ENCODE results near the gene ASAP3. TPM values are rescaled to one million over a fixed set of nuclear protein-coding genes. Genes with fewer than 3 reads are reported as not detected.

Gene ASAP3
- total RNA-seq, 1 experiment from 2014 or later, result 71.2 TPM

DNA sequence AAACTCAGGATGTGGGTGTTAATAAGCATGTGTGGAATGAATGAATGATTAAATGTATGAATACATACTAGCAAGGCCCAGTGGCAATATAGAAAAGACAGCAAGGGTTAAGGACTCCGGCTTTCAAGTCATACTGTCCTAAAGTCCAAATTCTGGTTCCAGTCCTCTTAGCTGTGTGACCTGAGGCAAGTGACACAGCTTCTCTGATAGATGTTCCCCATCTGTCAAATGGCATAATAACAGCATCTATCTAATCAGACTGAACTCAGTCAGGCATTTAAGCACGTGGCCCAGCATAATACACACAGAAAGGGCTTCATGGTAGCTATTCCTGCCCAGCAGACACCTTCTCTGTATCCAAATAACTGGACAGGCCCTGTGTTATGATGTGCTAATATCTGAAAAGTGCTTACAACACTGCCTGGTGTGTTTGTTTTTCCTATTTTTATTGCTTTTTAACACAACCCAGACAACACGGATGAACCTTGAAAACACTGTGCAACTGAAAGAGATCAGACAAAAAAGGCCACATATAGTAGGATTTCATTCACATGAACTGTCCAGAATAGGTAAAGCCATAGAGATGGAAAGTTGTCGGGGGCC is 12.4 kb downstream of the ASAP3 start:
- ChIA-PET CTCF (no interaction called here), POLR2A (no interaction called here)
- no peaks in the 10 kb centered on the region for H3K27me3 Mint-ChIP-seq (ENCODE audit: low read depth)
- no peaks in the 10 kb centered on the region for H3K36me3 Mint-ChIP-seq
- no peaks in the 10 kb centered on the region for H3K9me3 Mint-ChIP-seq
- ATAC-seq, result no peak
- TF ChIP-seq NR1H2 (CRISPR knock-in tag; IDR thresholded peaks at IDR 0.05) (no peak), NR2C2 (CRISPR knock-in tag; IDR thresholded peaks at IDR 0.05) (no peak), SMAD3 (CRISPR knock-in tag; IDR thresholded peaks at IDR 0.05; ENCODE audit: borderline replicate concordance) (no peak), FOXJ3 (CRISPR knock-in tag; IDR thresholded peaks at IDR 0.05; ENCODE audit: borderline replicate concordance) (no peak), TP53 (CRISPR knock-in tag; IDR thresholded peaks at IDR 0.05) (no peak), ATF2 (CRISPR knock-in tag; IDR thresholded peaks at IDR 0.05; ENCODE audit: borderline replicate concordance, low read depth) (no peak), GRHL2 (CRISPR knock-in tag; IDR thresholded peaks at IDR 0.05; ENCODE audit: insufficient replicate concordance, severe bottlenecking) (no peak), ZNF232 (CRISPR knock-in tag; IDR thresholded peaks at IDR 0.05) (no peak), CBFB (CRISPR knock-in tag; IDR thresholded peaks at IDR 0.05; ENCODE audit: low read depth) (no peak), OVOL2 (CRISPR knock-in tag; IDR thresholded peaks at IDR 0.05; ENCODE audit: borderline replicate concordance) (no peak)
- TF ChIP-seq, protein P1, sequence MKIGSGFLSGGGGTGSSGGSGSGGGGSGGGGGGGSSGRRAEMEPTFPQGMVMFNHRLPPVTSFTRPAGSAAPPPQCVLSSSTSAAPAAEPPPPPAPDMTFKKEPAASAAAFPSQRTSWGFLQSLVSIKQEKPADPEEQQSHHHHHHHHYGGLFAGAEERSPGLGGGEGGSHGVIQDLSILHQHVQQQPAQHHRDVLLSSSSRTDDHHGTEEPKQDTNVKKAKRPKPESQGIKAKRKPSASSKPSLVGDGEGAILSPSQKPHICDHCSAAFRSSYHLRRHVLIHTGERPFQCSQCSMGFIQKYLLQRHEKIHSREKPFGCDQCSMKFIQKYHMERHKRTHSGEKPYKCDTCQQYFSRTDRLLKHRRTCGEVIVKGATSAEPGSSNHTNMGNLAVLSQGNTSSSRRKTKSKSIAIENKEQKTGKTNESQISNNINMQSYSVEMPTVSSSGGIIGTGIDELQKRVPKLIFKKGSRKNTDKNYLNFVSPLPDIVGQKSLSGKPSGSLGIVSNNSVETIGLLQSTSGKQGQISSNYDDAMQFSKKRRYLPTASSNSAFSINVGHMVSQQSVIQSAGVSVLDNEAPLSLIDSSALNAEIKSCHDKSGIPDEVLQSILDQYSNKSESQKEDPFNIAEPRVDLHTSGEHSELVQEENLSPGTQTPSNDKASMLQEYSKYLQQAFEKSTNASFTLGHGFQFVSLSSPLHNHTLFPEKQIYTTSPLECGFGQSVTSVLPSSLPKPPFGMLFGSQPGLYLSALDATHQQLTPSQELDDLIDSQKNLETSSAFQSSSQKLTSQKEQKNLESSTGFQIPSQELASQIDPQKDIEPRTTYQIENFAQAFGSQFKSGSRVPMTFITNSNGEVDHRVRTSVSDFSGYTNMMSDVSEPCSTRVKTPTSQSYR (CRISPR knock-in tag; IDR thresholded peaks at IDR 0.05), result no peak
- TF ChIP-seq, protein P2, sequence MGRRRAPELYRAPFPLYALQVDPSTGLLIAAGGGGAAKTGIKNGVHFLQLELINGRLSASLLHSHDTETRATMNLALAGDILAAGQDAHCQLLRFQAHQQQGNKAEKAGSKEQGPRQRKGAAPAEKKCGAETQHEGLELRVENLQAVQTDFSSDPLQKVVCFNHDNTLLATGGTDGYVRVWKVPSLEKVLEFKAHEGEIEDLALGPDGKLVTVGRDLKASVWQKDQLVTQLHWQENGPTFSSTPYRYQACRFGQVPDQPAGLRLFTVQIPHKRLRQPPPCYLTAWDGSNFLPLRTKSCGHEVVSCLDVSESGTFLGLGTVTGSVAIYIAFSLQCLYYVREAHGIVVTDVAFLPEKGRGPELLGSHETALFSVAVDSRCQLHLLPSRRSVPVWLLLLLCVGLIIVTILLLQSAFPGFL (CRISPR knock-in tag; IDR thresholded peaks at IDR 0.05; ENCODE audit: borderline replicate concordance), result no peak
- TF ChIP-seq, protein P3, sequence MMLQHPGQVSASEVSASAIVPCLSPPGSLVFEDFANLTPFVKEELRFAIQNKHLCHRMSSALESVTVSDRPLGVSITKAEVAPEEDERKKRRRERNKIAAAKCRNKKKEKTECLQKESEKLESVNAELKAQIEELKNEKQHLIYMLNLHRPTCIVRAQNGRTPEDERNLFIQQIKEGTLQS (CRISPR knock-in tag; conservative IDR thresholded peaks at IDR 0.05), result no peak
- TF ChIP-seq, protein P4, sequence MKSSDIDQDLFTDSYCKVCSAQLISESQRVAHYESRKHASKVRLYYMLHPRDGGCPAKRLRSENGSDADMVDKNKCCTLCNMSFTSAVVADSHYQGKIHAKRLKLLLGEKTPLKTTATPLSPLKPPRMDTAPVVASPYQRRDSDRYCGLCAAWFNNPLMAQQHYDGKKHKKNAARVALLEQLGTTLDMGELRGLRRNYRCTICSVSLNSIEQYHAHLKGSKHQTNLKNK (CRISPR knock-in tag; IDR thresholded peaks at IDR 0.05), result no peak
- peaks cover 16% of the 10 kb centered on the region for H3K4me1 Mint-ChIP-seq
- no peak overlapping the region for H3K4me3 Mint-ChIP-seq
- DNase-seq (ENCODE audit: low spot score), result no peak
- H3K27ac Mint-ChIP-seq, result no peak overlapping the region

DNA sequence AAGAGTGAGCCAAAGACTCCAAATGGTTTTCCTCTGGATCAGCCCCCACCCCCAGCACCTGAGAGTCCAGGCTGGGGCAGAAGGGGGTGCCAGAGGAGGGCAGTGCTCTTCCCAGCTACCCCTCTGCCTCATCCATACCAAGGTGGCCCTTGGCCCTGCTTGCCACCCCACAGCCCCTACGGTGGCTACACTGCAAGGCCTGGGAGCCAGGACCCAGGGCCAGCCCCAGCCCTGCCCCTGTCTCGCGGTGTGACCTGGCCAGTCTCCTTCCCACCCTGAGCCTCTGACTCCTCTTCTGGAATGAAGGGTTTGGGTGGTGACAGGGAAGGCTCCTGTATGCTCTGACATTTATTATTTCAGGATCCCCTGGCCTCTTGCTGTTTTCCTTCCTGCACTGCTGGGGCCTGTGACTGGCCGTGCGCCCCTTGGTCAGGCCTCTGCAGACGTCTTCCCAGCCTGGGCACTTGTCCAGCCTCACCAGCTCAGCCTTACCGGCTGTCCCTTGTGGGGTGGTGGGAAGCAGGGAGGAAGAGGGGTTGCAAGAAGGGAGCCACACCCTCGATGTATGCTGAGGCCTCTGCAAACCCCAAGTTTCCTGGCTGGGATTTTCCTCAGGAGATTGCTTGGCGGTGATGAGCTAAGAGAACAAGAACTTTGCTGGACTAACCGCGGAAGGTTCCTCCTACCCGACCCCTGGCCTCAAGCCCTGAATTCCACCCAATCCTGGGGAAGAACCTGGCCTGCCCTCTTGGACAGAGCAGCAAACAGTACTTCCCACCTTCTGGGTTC is 13.5 kb downstream of the ASAP3 start:
- TF ChIP-seq CREM (CRISPR knock-in tag; IDR thresholded peaks at IDR 0.05), result no peak
- TF ChIP-seq, protein P5, sequence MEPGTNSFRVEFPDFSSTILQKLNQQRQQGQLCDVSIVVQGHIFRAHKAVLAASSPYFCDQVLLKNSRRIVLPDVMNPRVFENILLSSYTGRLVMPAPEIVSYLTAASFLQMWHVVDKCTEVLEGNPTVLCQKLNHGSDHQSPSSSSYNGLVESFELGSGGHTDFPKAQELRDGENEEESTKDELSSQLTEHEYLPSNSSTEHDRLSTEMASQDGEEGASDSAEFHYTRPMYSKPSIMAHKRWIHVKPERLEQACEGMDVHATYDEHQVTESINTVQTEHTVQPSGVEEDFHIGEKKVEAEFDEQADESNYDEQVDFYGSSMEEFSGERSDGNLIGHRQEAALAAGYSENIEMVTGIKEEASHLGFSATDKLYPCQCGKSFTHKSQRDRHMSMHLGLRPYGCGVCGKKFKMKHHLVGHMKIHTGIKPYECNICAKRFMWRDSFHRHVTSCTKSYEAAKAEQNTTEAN (CRISPR knock-in tag; IDR thresholded peaks at IDR 0.05), result no peak
- DNase-seq (ENCODE audit: low spot score) (no peak), ATAC-seq (no peak)
- CTCF ChIA-PET, result interaction anchor here (0.6 to 1.3 kb wide), 2 partner anchors 14 to 26 kb away, joined by 3 read pairs; partner anchors contain the start of gene ASAP3
- POLR2A ChIA-PET, result no interaction called here
- no peaks in the 10 kb centered on the region for H3K27me3 Mint-ChIP-seq (ENCODE audit: low read depth)
- H3K27ac Mint-ChIP-seq, result no peak overlapping the region; the same call in 1 of the 2 replicates
- no peaks in the 10 kb centered on the region for H3K36me3 Mint-ChIP-seq
- H3K4me3 Mint-ChIP-seq, result no peak overlapping the region
- H3K4me1 Mint-ChIP-seq, result peaks cover 15% of the 10 kb centered on the region
- no peaks in the 10 kb centered on the region for H3K9me3 Mint-ChIP-seq

Measured in WTC11 (cell line).